NCI-H146 treated with DMSO at 0.1 percent for 48 hours (cell line): ENCODE measurements around the gene CDH22.

Experiments used
- DNase-seq: peaks from one replicate; lab custom pipeline; 2025; ENCODE audit not compliant: unreplicated experiment; lab: John Stamatoyannopoulos, UW

The CDH22 gene

GRCh38 chr20:46174469-46175126, 133.7 kb downstream of the CDH22 start:
- DNase-seq = peak; percentile 71

GRCh38 chr20:46173652-46174468, 134.4 kb downstream of the CDH22 start:
- DNase-seq = no peak

- DNase-seq = no peak
Measured at GRCh38 chr20:46172961-46173536, 135.2 kb downstream of the CDH22 start.

- no peak for DNase-seq
Measured at GRCh38 chr20:46172455-46172854, 135.8 kb downstream of the CDH22 start.

- DNase-seq = no peak
Measured at GRCh38 chr20:46171909-46172308, 136.4 kb downstream of the CDH22 start.

- DNase-seq = no peak
Measured at GRCh38 chr20:46171476-46171875, 136.8 kb downstream of the CDH22 start.

- no peak for DNase-seq
Measured at GRCh38 chr20:46169245-46170171, 138.8 kb downstream of the CDH22 start.

- no peak for DNase-seq
Measured at GRCh38 chr20:46168438-46168837, 139.9 kb downstream of the CDH22 start.

GRCh38 chr20:46167080-46167479, 141.2 kb downstream of the CDH22 start:
- no peak for DNase-seq

- no peak for DNase-seq
Measured at GRCh38 chr20:46164254-46164653, 144.0 kb downstream of the CDH22 start.

GRCh38 chr20:46161921-46162320, 146.4 kb downstream of the CDH22 start:
- no peak for DNase-seq

- DNase-seq = no peak
Measured at GRCh38 chr20:46160661-46161060, 147.6 kb downstream of the CDH22 start.

GRCh38 chr20:46159101-46159897, 149.0 kb downstream of the CDH22 start:
- DNase-seq = no peak

- DNase-seq = no peak
Measured at GRCh38 chr20:46158476-46158987, 149.8 kb downstream of the CDH22 start.

- DNase-seq = no peak
Measured at GRCh38 chr20:46157625-46158024, 150.7 kb downstream of the CDH22 start.

GRCh38 chr20:46157076-46157592, 151.2 kb downstream of the CDH22 start:
- no peak for DNase-seq

- DNase-seq = no peak
Measured at GRCh38 chr20:46156065-46156464, 152.2 kb downstream of the CDH22 start.

- no peak for DNase-seq
Measured at GRCh38 chr20:46154796-46155195, 153.5 kb downstream of the CDH22 start.

GRCh38 chr20:46154305-46154704, 154.0 kb downstream of the CDH22 start:
- DNase-seq = no peak
